SJCRH30 (cell line): ENCODE measurements around the gene EDEM3. TPM values are rescaled to one million over a fixed set of nuclear protein-coding genes. Genes with fewer than 3 reads are reported as not detected.
A peak's percentile ranks its signal among the peaks of the same experiment; 100 is the strongest.
"Not testable (repeated sequence)": the region's sequence is repeated elsewhere in the genome, so short reads cannot be mapped to it uniquely, and the experiment has no call there.

ENCODE experiments used
- DNase-seq, 2 experiments: peaks; one replicate each; pipeline ENCODE4 v3.0.0-alpha.2; 2015 to 2020
- H3K27ac ChIP-seq: fragments of 250-450 bp; sonication (Bioruptor Pico); 2 replicates; pipeline ENCODE4 v1.5.1; 2020; ENCODE audit warnings: mild to moderate bottlenecking, moderate library complexity
- H3K27me3 ChIP-seq: fragments of 250-450 bp; sonication (Bioruptor Pico); 2 replicates; pipeline ENCODE4 v1.5.1; 2020; ENCODE audit warnings: mild to moderate bottlenecking, moderate library complexity
- H3K36me3 ChIP-seq: fragments of 250-450 bp; sonication (Bioruptor Pico); 2 replicates; pipeline ENCODE4 v1.5.1; 2020; ENCODE audit warnings: mild to moderate bottlenecking, moderate library complexity
- H3K4me1 ChIP-seq: fragments of 250-450 bp; sonication (Bioruptor Pico); 2 replicates; pipeline ENCODE4 v1.5.1; 2020; ENCODE audit warnings: mild to moderate bottlenecking, moderate library complexity
- H3K4me3 ChIP-seq: fragments of 250-450 bp; sonication (Bioruptor Pico); 2 replicates; pipeline ENCODE4 v1.5.1; 2020; ENCODE audit warnings: mild to moderate bottlenecking, moderate library complexity
- H3K9me3 ChIP-seq: fragments of 250-450 bp; sonication (Bioruptor Pico); replicated peaks from 2 replicates; pipeline ENCODE4 v1.5.1; 2020; ENCODE audit warnings: mild to moderate bottlenecking, moderate library complexity
- total RNA-seq: library from RNA; depleted of rRNA; stranded (reverse); fragments of >200 nt; shearing (Covaris generic); gene quantifications from 2 replicates; pipeline ENCODE4 v1.2.3, GENCODE V29; 2014

EDEM3 gene
- total RNA-seq, 1 experiment from 2014 or later, result 12.7 TPM

DNA sequence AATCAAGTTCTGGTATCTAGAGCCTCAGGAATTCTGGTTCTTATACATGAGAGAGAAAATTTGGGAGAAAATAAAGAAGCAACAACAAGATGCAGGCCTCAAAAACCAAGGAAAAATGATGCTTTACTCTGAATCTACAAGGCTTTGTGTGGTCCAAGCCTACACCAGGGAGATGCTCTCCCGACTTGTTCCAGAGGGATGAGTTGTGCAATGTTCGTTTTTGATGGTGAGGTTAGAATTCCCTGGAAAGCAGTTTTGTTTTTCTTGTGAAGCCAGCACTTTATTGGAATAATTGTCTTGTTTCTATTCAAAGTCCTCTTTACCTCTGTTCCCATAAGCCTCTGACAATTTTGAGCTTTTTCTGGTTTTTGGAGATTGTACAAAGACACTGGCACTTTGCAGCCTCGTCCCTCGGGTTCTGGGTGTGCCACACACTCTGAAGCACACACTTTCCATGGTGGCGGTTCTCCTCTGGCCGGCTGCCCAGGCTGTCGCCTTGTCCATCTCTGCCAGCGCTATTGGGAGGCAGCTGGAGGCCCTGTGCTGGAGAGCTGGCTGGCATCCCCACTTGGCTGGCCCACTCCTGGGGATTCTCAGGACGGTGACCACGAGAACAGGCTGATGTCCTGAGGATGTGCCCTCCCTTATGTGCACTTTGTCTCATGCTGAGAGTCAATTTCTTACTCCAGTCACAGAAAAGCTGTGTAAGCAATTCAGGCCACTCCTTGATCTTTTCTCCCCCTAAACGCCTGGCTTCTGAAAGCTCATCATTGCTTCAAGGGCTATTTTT, 70.2 kb downstream of the EDEM3 start:
- H3K27me3 ChIP-seq, result no peaks in the 10 kb centered on the region

DNA sequence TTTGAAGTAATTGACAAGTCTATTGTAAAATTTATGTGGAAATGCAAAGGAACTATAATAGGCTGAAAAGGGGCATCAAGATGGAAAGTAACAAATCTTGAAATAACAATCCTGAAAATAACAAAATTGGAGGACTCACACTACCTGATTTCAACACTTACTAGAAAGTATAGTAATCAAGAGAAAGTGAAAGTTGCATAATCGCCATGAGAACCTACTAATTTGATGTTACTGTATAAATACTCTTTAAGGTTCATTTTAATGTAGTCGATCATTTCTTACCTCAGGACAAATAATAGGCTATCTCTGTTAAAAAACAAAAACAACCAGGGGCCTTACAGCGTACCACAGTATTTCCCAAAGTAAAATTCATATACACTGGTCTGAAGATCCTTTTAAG, 71.7 kb downstream of the EDEM3 start:
- no peaks in the 10 kb centered on the region for H3K9me3 ChIP-seq
- no peaks in the 10 kb centered on the region for H3K27me3 ChIP-seq
- H3K36me3 ChIP-seq, result no peaks in the 10 kb centered on the region
- H3K27ac ChIP-seq, result no peak overlapping the region
- H3K4me3 ChIP-seq, result no peak overlapping the region
- no peak for DNase-seq
- no peaks in the 10 kb centered on the region for H3K4me1 ChIP-seq

More for the DNA sequence above, 70.2 kb downstream of the EDEM3 start:
- peak in 1 of 2 experiments; percentile 5 for DNase-seq
- H3K9me3 ChIP-seq, result no peaks in the 10 kb centered on the region
- H3K36me3 ChIP-seq, result no peaks in the 10 kb centered on the region
- H3K4me3 ChIP-seq, result no peak overlapping the region
- H3K4me1 ChIP-seq, result no peaks in the 10 kb centered on the region
- H3K27ac ChIP-seq, result no peak overlapping the region

DNA sequence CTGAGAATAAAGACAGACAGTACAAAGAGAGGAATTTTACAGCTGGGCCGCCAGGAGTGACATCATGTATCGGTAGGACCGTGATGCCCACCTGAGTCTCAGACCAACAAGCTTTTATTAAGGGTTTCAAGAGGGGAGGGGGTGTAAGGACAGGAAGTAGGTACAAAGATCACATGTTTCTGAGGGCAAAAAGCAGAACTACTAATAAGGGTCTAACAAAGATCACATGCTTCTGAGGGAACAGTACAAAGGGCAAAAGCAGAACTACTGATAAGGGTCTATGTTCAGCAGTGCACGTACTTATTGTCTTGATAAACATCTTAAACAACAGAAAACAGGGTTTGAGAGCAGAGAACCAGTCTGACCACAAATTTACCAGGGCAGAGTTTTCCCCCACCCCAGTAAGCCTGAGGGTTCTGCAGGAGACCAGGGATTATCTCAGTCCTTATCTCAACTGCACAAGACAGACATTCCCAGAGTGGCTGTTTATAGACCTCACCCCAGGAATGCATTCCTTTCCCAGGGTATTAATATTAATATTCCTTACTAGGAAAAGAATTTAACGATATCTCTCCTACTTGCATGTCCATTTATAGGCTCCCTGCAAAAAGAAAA, 73.9 kb downstream of the EDEM3 start:
- H3K27me3 ChIP-seq, H3K9me3 ChIP-seq, H3K4me3 ChIP-seq, H3K4me1 ChIP-seq, H3K36me3 ChIP-seq, DNase-seq, H3K27ac ChIP-seq: not testable (repeated sequence)

- H3K9me3 ChIP-seq, H3K4me3 ChIP-seq, H3K4me1 ChIP-seq, H3K27ac ChIP-seq, DNase-seq, H3K27me3 ChIP-seq, H3K36me3 ChIP-seq: not testable (repeated sequence)
These were observed 75.2 kb downstream of the EDEM3 start for GRCh38 chr1:184679472-184679871.

GRCh38 chr1:184677344-184677743, 77.3 kb downstream of the EDEM3 start:
- Histone ChIP-seq H3K36me3 (no peaks in the 10 kb centered on the region), H3K27me3 (no peaks in the 10 kb centered on the region), H3K4me1 (no peaks in the 10 kb centered on the region), H3K9me3 (no peaks in the 10 kb centered on the region), H3K4me3 (no peak overlapping the region), H3K27ac (no peak overlapping the region)
- DNase-seq, result no peak

DNA sequence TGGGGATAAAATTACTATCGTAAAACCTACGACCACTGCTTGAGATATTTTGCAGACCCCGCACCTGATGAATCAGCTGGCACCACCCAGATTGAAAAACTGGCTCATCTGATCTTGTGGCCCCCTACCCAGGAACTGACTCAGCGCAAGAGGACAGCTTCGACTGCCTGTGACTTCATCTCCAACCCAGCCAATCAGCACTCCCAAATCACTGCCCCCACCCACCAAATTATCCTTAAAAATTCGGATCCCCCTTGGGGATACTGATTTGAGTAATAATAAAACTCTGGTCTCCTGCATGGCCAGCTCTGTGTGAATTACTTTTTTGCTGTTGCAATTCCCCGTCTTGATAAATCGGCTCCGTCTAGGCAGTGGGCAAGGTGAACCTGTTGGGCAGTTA, 81.4 kb downstream of the EDEM3 start:
- no peaks in the 10 kb centered on the region for H3K9me3 ChIP-seq
- H3K4me1 ChIP-seq, result no peaks in the 10 kb centered on the region
- no peak for DNase-seq
- H3K36me3 ChIP-seq, result no peaks in the 10 kb centered on the region
- H3K27ac ChIP-seq, result no peak overlapping the region
- H3K4me3 ChIP-seq, result no peak overlapping the region
- H3K27me3 ChIP-seq, result no peaks in the 10 kb centered on the region

GRCh38 chr1:184672013-184672726, 82.5 kb downstream of the EDEM3 start:
- Histone ChIP-seq H3K4me1 (no peaks in the 10 kb centered on the region), H3K9me3 (no peaks in the 10 kb centered on the region), H3K27me3 (no peaks in the 10 kb centered on the region), H3K36me3 (no peaks in the 10 kb centered on the region), H3K4me3 (no peak overlapping the region), H3K27ac (no peak overlapping the region)
- DNase-seq, result no peak

DNA sequence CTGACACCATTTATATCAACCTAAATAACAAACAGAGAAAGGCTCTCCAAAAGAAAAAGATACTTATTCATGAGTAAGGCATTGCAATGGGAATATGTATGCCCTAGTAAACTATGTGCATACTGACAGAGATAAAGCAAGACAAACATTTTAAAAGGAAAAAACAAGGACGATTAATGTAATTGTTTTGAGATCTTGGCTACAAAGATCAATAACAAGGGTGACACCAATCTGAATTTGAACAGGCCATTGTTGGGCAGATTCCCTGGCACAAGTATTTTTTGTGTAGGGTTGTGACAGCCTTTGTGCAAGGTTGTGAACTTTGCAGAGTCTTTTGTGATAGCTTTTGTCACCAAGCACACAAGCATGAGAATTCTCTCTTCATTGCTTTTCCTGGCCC, 85.3 kb downstream of the EDEM3 start:
- Histone ChIP-seq H3K36me3 (no peaks in the 10 kb centered on the region), H3K27me3 (no peaks in the 10 kb centered on the region), H3K4me3 (no peak overlapping the region), H3K9me3 (no peaks in the 10 kb centered on the region), H3K27ac (no peak overlapping the region), H3K4me1 (no peaks in the 10 kb centered on the region)
- no peak for DNase-seq

- no peak for DNase-seq
- H3K36me3 ChIP-seq, result no peaks in the 10 kb centered on the region
- no peak overlapping the region for H3K27ac ChIP-seq
- no peaks in the 10 kb centered on the region for H3K4me1 ChIP-seq
- no peaks in the 10 kb centered on the region for H3K27me3 ChIP-seq
- no peak overlapping the region for H3K4me3 ChIP-seq
- no peaks in the 10 kb centered on the region for H3K9me3 ChIP-seq
These were observed 89.3 kb downstream of the EDEM3 start for GRCh38 chr1:184665360-184665759.

DNA sequence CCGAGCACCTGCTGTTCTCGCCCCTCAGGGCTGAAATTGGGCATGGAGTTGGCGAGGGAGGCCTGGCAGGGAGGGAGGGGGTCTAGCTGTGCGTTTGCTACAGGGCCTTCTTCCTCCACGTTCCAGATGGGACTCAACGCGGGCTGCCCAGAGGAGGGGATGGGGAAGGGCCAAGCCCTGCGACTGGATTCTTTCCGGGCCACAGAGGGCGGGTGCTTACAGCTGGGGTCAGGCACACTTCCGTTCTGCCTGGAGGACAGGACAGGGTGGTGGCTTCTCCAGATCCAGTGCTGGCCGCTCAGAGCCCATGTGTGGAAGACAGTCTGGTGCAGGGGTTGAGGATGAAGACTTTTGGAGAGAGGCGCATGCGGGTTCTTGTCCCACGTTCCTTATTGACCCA, 90.0 kb downstream of the EDEM3 start:
- Histone ChIP-seq H3K9me3 (no peaks in the 10 kb centered on the region), H3K27me3 (no peaks in the 10 kb centered on the region), H3K27ac (no peak overlapping the region), H3K4me1 (no peaks in the 10 kb centered on the region), H3K36me3 (no peaks in the 10 kb centered on the region), H3K4me3 (no peak overlapping the region)
- no peak for DNase-seq

DNA sequence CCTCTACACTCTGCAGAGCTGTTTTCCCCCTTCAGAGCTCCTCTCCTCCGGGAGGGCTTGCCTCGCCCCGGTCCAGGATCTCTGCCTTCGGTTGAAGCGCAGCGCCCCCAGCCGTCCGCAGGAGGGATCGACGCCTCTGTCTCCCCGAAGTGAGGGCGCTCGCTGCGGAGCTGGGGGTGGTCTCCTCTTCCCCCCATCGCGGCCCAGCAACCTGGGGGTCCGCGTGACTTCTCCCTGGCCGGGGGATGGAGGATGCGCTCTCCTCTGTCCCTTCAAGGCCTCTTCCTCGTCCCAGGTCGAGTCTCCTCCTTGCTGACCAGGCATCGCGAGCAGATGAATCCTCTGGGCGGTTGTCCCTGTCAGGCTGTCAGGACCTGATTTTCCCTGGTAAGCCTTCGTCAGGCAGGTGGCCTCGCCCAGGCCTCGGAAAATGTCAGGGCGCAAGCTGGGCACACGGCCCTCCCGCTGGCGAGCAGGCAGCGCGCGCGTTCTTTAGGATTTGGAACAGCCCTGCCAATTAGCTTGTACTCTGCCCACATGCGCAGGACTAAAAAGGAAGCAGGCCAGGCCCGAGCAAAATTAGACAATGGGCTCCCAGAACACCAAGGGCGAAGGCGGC, 90.5 kb downstream of the EDEM3 start:
- Histone ChIP-seq H3K27ac (no peak overlapping the region), H3K4me3 (no peak overlapping the region), H3K4me1 (no peaks in the 10 kb centered on the region), H3K27me3 (no peaks in the 10 kb centered on the region), H3K9me3 (no peaks in the 10 kb centered on the region), H3K36me3 (no peaks in the 10 kb centered on the region)
- DNase-seq, result peak; percentile 61 to 67

- DNase-seq, result no peak
- H3K9me3 ChIP-seq, result no peaks in the 10 kb centered on the region
- no peak overlapping the region for H3K4me3 ChIP-seq
- no peaks in the 10 kb centered on the region for H3K36me3 ChIP-seq
- no peaks in the 10 kb centered on the region for H3K4me1 ChIP-seq
- H3K27me3 ChIP-seq, result no peaks in the 10 kb centered on the region
- no peak overlapping the region for H3K27ac ChIP-seq
These were observed 92.9 kb downstream of the EDEM3 start for GRCh38 chr1:184661801-184662200.

DNA sequence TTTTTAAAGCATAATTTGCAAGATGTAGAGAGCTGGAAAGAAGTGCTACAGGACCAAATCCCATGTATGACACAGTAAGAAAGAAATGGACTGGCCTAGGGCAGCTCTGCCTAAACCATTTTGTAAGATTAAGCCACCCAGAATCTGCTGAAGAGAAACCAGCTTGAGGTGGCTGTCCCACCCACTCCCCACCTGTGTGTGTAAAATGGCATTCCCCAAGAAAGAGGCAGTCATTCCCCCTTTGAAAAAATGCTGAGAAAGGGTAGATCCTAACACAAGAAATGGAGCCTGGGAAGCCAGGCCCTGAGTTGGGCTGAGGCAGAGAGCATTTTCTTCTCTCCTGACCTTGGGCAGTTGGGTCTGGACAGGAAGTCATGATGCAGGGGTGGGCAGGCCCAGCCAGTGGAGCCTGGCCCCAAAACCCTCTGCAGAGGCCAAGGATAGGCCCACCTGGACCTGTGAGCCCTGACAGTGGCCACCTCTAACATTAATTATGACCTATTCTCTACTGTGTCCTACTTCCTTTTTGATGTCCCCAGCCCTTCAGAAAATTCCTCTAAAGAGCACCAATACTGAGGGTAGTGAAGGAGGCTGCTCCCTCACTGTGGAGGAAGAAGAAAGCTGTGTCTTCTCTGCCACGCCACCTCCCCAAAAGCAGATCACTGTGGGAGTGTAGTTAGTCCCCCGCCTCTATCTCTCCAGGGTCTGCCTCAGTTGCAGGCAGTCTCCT, 94.0 kb downstream of the EDEM3 start:
- DNase-seq, result no peak
- Histone ChIP-seq H3K4me1 (no peaks in the 10 kb centered on the region), H3K4me3 (no peak overlapping the region), H3K36me3 (no peaks in the 10 kb centered on the region), H3K27ac (no peak overlapping the region), H3K27me3 (no peaks in the 10 kb centered on the region), H3K9me3 (no peaks in the 10 kb centered on the region)

GRCh38 chr1:184658055-184658454, 96.6 kb downstream of the EDEM3 start:
- Histone ChIP-seq H3K4me1 (no peaks in the 10 kb centered on the region), H3K27me3 (no peaks in the 10 kb centered on the region), H3K9me3 (no peaks in the 10 kb centered on the region), H3K27ac (no peak overlapping the region), H3K36me3 (no peaks in the 10 kb centered on the region), H3K4me3 (no peak overlapping the region)
- DNase-seq, result no peak
